NCI-H2081 (cell line): ENCODE measurements around the gene MYOT.
A peak's percentile ranks its signal among the peaks of the same experiment; 100 is the strongest.
"Not testable (repeated sequence)": the region's sequence is repeated elsewhere in the genome, so short reads cannot be mapped to it uniquely, and the experiment has no call there.

Source experiments
- DNase-seq, 2 experiments: peaks; one replicate each; lab custom pipeline; 2025; lab: John Stamatoyannopoulos, UW

The MYOT gene

GRCh38 chr5:137856916-137857862, 10.5 kb upstream of the MYOT start:
- DNase-seq: no peak

DNA sequence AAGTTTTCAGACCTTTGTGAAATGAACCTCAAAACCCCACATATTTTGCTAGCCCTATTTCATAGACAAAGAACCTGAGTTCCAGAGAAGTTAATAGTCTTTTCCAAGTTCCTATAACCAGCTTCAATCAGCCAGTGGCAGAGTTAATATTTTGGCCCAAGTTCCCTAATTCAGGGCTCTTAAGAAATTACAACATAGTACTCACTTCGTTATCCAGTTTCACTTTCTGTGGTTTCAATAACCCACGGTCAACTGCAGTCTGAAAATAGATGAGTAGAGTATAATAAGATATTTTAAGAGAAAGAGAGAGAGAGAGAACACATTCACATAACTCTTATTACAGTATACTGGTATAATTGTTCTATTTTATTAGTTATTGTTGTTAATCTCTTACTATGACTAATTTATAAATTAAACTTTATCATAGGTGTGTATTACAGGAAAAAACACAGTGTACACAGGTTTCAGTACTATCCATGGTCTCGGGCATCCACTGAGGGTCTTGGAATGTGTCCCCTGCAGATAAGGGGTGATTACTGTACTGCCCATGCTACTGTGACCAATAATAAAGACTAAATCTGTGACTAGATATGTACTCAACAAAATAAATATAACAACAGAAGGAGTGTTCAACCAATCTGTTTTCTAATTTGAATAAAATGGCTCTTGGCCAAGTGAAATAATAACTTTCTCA, 9.3 kb upstream of the MYOT start:
- DNase-seq: no peak

DNA sequence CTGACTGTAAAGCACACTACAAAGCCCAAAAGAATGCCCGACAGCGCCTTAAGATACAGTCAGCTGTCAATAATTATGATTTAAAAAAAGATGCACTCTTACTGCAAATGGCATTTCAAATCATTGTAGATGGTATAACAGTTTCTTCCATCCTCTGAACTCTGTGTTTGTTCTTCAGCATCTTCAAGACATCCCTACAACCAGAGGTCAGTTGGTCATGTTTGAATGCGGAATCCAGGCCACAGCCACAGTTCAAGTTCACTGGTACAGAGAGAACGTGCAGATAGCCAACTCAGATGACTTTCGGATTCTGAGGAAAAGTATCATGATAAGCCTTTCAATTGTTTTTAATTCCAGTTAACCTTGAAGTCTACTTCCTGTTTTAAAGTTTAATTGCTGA, 8.7 kb upstream of the MYOT start:
- no peak for DNase-seq

GRCh38 chr5:137862251-137862650, 5.4 kb upstream of the MYOT start:
- no peak for DNase-seq

GRCh38 chr5:137863653-137864052, 4.0 kb upstream of the MYOT start:
- DNase-seq: not testable (repeated sequence)

GRCh38 chr5:137866541-137867388, 895 bp upstream of the MYOT start:
- DNase-seq: no peak

GRCh38 chr5:137870647-137871339, 3.1 kb downstream of the MYOT start:
- DNase-seq: no peak

DNA sequence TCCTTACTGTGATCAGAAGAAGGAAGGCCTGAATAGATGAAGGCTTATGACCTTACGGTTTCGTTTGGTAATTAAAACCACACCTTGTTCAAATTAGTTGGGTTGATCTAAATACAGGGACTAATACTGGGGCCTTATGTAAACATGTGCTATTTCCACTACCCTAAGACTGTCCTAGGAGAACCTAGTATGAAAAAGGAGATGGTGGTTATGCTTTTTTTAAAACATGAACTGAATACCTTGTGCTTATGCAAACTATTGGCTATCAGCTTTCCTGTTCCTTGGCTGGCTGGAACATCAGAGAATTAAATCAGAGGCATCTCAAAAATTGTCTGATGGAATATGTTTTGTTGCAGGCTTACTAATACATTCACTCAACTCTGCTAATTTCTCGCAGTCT, 3.9 kb downstream of the MYOT start:
- no peak for DNase-seq

GRCh38 chr5:137872466-137872865, 4.8 kb downstream of the MYOT start:
- no peak for DNase-seq

- DNase-seq: no peak
Measured at GRCh38 chr5:137876101-137876500, 8.4 kb downstream of the MYOT start.

DNA sequence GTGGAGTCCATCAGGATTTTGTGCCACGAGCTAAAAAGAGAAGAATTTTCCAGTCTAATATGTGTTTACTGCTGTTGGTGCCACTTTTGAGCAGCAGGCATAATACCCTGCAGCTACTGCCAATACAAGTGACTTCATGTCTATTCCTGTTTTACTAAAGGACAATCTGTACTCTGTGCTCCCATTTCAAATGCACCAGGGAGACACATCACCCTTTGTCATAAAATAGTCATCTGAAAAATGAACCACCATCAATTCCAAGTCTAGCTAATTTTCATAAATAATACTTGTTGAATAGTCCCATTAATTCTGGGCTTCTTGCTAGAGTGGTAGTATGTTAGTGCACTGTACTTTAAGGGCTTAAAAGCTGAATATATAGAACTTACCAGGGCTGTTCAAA, 12.7 kb downstream of the MYOT start:
- DNase-seq: no peak

DNA sequence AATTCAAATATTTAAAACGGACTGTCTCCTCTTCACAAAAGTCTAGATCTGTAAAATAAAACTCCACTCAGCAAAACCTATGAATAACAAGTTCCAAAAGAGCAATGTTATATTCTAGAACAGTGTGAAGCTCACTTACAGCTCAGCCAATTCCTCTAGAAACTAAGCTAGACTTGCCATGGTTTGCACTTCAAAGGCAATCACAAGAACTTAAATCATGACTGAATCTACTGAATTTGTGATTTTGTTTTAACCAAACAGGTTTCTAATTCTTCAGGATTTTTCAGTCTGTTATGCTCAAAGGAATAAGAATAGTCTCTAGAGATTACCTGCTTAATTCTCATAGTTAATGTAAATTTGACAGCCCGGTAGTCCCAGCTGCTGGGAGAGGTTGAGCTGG, 20.2 kb downstream of the MYOT start:
- no peak for DNase-seq

GRCh38 chr5:137888466-137888862, 20.8 kb downstream of the MYOT start:
- no peak for DNase-seq

DNA sequence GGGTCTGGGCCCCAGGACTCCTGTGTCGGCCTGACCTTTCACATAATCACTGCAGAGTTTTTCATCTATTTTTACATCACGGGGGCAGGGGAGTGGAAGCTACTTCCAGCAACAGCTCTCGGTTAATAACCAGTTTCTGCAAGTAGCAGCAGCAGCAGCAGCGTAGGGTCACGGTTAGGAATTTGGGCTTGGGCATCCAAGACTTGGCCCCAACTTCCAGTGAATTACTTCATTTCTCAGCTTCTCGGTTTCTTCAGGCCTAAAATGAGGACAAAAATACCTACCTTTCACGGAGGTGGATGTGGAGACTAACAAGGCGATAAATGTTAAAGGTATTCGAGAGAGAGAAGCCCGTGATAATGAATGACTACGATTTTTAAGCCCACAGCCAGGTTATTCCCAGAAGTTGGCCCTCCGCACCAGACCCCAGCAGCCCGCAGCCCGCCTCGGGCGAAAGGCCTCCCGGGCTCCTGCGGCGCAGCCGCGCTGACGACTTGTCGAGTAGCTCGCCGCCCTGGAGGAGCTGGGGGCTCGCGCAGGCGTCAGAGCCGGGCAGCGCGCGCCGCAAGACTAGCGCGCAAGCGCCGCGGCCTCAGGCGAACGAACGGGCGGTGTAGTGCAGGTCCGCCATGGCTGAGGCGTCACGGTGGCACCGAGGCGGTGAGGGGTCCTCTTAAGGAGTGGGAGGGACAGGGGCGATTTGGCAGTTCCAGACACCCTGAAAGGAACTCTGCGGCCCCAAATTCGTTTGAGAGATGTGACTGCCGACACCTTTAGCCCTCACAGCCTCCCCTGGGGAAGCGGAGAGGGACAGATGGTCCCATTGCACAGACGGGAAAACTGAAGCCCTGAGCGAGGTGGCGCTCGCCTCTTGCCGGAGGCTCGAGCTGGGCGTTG, 21.5 kb downstream of the MYOT start, which contains the start of gene PKD2L2:
Gene PKD2L2 (plus strand): TSS at position 595 of the 897 bp plus-strand sequence. CDS start 35 bp downstream, at position 630.
- peak; percentile 88 to 91 for DNase-seq

- no peak for DNase-seq
Measured at GRCh38 chr5:137890845-137891244, 23.2 kb downstream of the MYOT start.

DNA sequence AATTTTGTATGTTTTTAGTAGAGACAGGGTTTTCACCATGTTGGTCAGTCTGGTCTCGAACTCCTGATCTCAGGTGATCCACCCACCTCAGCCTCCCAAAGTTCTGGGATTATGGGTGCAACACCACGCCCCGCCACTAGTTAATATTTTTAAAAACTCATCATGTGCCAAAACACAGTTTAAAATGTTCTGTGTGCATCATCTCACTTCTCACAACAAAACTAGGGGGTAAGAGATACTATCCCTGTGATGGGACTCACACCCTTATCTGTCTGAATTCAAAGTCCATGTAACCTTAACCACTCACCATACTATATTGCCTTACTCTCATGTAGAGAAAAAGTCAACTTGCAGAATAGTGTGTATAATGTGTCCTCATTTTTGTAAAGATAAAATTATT, 24.2 kb downstream of the MYOT start:
- no peak for DNase-seq

- DNase-seq: no peak
Measured at GRCh38 chr5:137894586-137894985, 26.9 kb downstream of the MYOT start.

DNA sequence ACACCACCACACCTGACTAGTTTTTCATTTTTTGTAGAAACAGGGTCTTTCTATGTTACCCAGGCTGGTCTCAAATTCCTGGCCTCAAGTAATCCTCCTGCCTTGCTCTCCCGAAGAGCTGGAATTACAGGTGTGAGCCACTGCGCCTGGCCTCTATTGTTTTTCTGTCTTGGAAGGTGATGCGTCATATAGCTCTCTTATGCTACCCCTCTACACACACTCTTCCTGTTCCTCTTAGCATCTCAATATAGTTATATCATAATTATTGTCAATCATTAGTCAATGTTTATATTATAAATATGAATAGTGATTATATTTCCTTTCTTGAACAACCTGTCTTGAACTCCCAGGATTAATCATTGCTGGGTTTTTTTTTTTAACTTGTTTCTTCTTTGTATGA, 28.9 kb downstream of the MYOT start:
- no peak for DNase-seq

DNA sequence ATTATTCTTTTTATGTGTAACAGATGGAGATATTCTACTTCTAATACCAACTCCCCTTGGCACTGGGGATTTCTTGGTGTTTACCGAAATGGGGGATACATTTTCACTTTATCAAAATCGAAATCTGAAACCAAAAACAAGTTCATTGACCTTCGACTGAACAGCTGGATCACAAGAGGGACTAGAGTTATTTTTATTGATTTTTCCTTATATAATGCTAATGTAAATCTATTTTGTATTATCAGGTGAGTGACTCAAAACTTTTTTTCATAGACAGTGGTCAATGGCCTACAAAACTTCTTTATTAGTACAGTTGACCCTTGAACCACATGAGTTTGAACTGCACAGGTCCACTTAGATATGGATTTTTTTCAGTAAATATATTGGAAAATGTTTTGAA, 31.8 kb downstream of the MYOT start:
- no peak for DNase-seq

DNA sequence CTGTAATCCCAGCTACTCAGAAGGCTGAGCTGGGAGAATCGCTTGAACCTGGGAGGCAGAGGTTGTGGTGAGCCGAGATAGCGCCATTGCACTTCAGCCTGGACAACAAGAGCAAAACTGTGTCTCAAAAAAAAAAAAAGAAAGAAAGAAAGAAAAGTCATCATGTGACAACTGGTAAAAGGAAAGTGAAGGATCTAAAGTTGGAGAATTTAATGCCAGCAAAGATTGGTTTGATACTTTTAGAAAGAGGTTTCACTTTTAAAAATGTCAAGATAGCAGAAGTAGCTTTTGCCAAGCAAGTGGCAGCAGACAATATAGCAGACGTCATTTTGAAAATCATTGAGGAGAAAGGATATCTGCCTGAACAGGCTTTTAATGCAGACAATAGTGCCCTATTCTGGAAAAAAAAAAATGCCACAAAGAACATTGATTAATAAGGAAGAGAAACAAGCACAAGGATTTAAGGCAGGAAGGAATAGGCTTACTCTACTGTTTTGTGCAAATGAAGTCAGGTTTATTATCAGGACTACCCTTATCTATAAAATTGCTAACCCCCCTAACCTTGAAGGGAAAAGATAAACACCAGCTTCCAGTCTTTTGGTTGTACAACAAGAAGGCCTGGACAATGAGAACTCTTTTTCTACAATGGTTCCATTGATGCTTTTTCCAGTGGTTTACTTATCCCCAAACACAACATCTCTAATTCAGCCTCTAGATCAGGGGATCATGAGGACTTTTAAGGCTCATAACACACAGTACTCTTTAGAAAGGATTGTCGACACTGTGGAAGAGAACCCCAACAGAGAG, 33.6 kb downstream of the MYOT start:
- no peak for DNase-seq
